H9 (cell line): ENCODE data around the gene SLC1A4. TPM values are rescaled to one million over a fixed set of nuclear protein-coding genes. Genes with fewer than 3 reads are reported as not detected.

Experiments
- DNase-seq: peaks from one replicate; pipeline ENCODE4 v3.0.0-alpha.2; 2017
- H2AFZ ChIP-seq: one replicate; pipeline ENCODE4 v1.6.1; 2013; ENCODE audit warnings: mild to moderate bottlenecking, low read length, control low read depth, moderate library complexity
- H2AK5ac ChIP-seq: 2 replicates; pipeline ENCODE4 v1.6.1; 2013; ENCODE audit warnings: low read length, control low read depth, mixed read lengths; ENCODE audit not compliant: insufficient read length
- H2BK120ac ChIP-seq: one replicate; pipeline ENCODE4 v1.6.1; 2013; ENCODE audit warnings: low read depth, mild to moderate bottlenecking, low read length, control low read depth, inconsistent platforms; ENCODE audit not compliant: poor library complexity, severe bottlenecking
- H2BK12ac ChIP-seq: 2 replicates; pipeline ENCODE4 v1.6.1; 2013; ENCODE audit warnings: low read length, control low read depth, mixed read lengths, low read depth; ENCODE audit not compliant: insufficient read length
- H2BK15ac ChIP-seq: 2 replicates; pipeline ENCODE4 v1.6.1; 2013; ENCODE audit warnings: low read depth, low read length, control low read depth
- H2BK20ac ChIP-seq: one replicate; pipeline ENCODE4 v1.6.1; 2013; ENCODE audit warnings: low read depth, mild to moderate bottlenecking, low read length, control low read depth, inconsistent platforms; ENCODE audit not compliant: poor library complexity, severe bottlenecking
- H2BK5ac ChIP-seq: 2 replicates; pipeline ENCODE4 v1.6.1; 2013; ENCODE audit warnings: low read length, control low read depth, mixed read lengths; ENCODE audit not compliant: insufficient read length
- H3K14ac ChIP-seq: 2 replicates; pipeline ENCODE4 v1.6.1; 2013; ENCODE audit warnings: low read length, control low read depth; ENCODE audit not compliant: insufficient read depth
- H3K18ac ChIP-seq: 2 replicates; pipeline ENCODE4 v1.6.1; 2013; ENCODE audit warnings: low read depth, mild to moderate bottlenecking, mixed read lengths, low read length, control low read depth; ENCODE audit not compliant: insufficient read length
- H3K23ac ChIP-seq: 2 replicates; pipeline ENCODE4 v1.6.1; 2013; ENCODE audit warnings: low read length, control low read depth, mixed read lengths, low read depth; ENCODE audit not compliant: insufficient read length
- H3K23me2 ChIP-seq: 2 replicates; pipeline ENCODE4 v1.6.1; 2013; ENCODE audit warnings: low read depth, mild to moderate bottlenecking, mixed read lengths, low read length, control low read depth; ENCODE audit not compliant: insufficient read length, poor library complexity, severe bottlenecking
- H3K27ac ChIP-seq: 2 replicates; pipeline ENCODE4 v1.5.1; 2013; ENCODE audit warnings: low read length, control low read depth, mixed read lengths, low read depth; ENCODE audit not compliant: insufficient read length
- H3K27me3 ChIP-seq: 2 replicates; pipeline ENCODE4 v1.6.1; 2013; ENCODE audit warnings: low read length, control low read depth, inconsistent platforms; ENCODE audit not compliant: insufficient read depth
- H3K4ac ChIP-seq: 2 replicates; pipeline ENCODE4 v1.6.1; 2013; ENCODE audit warnings: low read depth, mild to moderate bottlenecking, control low read depth, inconsistent platforms, low read length, moderate library complexity
- H3K4me1 ChIP-seq: 2 replicates; pipeline ENCODE4 v1.6.1; 2013; ENCODE audit warnings: low read length, control low read depth, inconsistent platforms; ENCODE audit not compliant: insufficient read depth
- H3K4me2 ChIP-seq: 2 replicates; pipeline ENCODE4 v1.6.1; 2013; ENCODE audit warnings: low read length, control low read depth, mixed read lengths; ENCODE audit not compliant: insufficient read length, insufficient read depth
- H3K56ac ChIP-seq: 2 replicates; pipeline ENCODE4 v1.6.1; 2013; ENCODE audit warnings: low read depth, mild to moderate bottlenecking, mixed read lengths, low read length, control low read depth; ENCODE audit not compliant: insufficient read length
- H3K79me1 ChIP-seq: 2 replicates; pipeline ENCODE4 v1.6.1; 2013; ENCODE audit warnings: low read depth, mild to moderate bottlenecking, moderate library complexity, low read length, control low read depth, inconsistent platforms; ENCODE audit not compliant: insufficient read depth, poor library complexity, severe bottlenecking
- H3K79me2 ChIP-seq: 2 replicates; pipeline ENCODE4 v1.6.1; 2013; ENCODE audit warnings: low read length, control low read depth, inconsistent platforms; ENCODE audit not compliant: insufficient read depth
- H3K9ac ChIP-seq: 2 replicates; pipeline ENCODE4 v1.6.1; 2013; ENCODE audit warnings: low read length, control low read depth, mixed read lengths; ENCODE audit not compliant: insufficient read length; ENCODE audit errors: extremely low read depth
- H3K9me3 ChIP-seq: one replicate; pipeline ENCODE4 v1.6.1; 2013; ENCODE audit warnings: low read depth, low read length, inconsistent platforms; ENCODE audit not compliant: control insufficient read depth
- H3T11ph ChIP-seq: one replicate; pipeline ENCODE4 v1.6.1; 2013; ENCODE audit warnings: mild to moderate bottlenecking, low read length, control low read depth, inconsistent platforms
- H4K20me1 ChIP-seq: one replicate; pipeline ENCODE4 v1.6.1; 2013; ENCODE audit not compliant: control insufficient read depth, insufficient read length, insufficient read depth
- H4K5ac ChIP-seq: 2 replicates; pipeline ENCODE4 v1.6.1; 2013; ENCODE audit warnings: low read depth, mild to moderate bottlenecking, mixed read lengths, low read length, control low read depth; ENCODE audit not compliant: insufficient read length
- H4K8ac ChIP-seq: replicated peaks from 2 replicates; pipeline ENCODE4 v1.6.1; 2013; ENCODE audit warnings: low read length, control low read depth, mixed read lengths, low read depth; ENCODE audit not compliant: insufficient read length
- H4K91ac ChIP-seq: 2 replicates; pipeline ENCODE4 v1.6.1; 2013; ENCODE audit warnings: low read depth, mild to moderate bottlenecking, moderate library complexity, mixed read lengths, low read length, control low read depth; ENCODE audit not compliant: insufficient read length
- H3K27ac Mint-ChIP-seq, 3 experiments: 2 replicates in 2 of 3; 3 replicates in 1 of 3; pipeline ENCODE4 v1.8.0; 2020 to 2021; ENCODE audit warnings: mixed read lengths in 3 of 3, mild to moderate bottlenecking in 1 of 3, moderate library complexity in 1 of 3
- H3K27me3 Mint-ChIP-seq: 2 replicates; pipeline ENCODE4 v1.8.0; 2021; ENCODE audit warnings: low read depth, mild to moderate bottlenecking, moderate library complexity, mixed read lengths
- H3K36me3 Mint-ChIP-seq, 3 experiments: 2 replicates in 2 of 3; 3 replicates in 1 of 3; pipeline ENCODE4 v1.8.0; 2020 to 2021; ENCODE audit warnings: low read depth in 3 of 3, mixed read lengths in 3 of 3; ENCODE audit not compliant: insufficient read depth in 1 of 3
- H3K4me1 Mint-ChIP-seq, 2 experiments: 2 replicates each; pipeline ENCODE4 v1.8.0; 2020; ENCODE audit warnings: mixed read lengths in 2 of 2
- H3K4me3 Mint-ChIP-seq, 2 experiments: 2 replicates in 1 of 2; 3 replicates in 1 of 2; pipeline ENCODE4 v1.8.0; 2020 to 2021; ENCODE audit warnings: mild to moderate bottlenecking in 2 of 2, mixed read lengths in 2 of 2, moderate library complexity in 1 of 2
- H3K9me3 Mint-ChIP-seq, 2 experiments: 2 replicates in 1 of 2; 3 replicates in 1 of 2; pipeline ENCODE4 v1.8.0; 2020; ENCODE audit warnings: mild to moderate bottlenecking in 2 of 2, mixed read lengths in 2 of 2, moderate library complexity in 1 of 2
- WGBS: extraction: QIAGEN DNeasy Blood & Tissue Kit; methylation state at CpG from one replicate; pipeline ENCODE4 v1.1.7; 2013; ENCODE audit warnings: missing lambda C conversion rate, low lambda C conversion rate, mixed read lengths; ENCODE audit not compliant: insufficient read length; ENCODE audit errors: extremely low coverage; 5-methylcytosine and 5-hydroxymethylcytosine counted together
- total RNA-seq: library from RNA; stranded (reverse); gene quantifications from 2 replicates; pipeline ENCODE4 v1.2.1, GENCODE V29; 2021
- TF ChIP-seq, protein P1 (sequence below): fragments of 200-600 bp; sonication (generic); conservative IDR thresholded peaks from 3 replicates; pipeline ENCODE4 v1.8.0; 2021; ENCODE audit warnings: antibody characterized with exemption, mild to moderate bottlenecking

The SLC1A4 gene
- total RNA-seq, 1 experiment from 2014 or later = 1.9 TPM

DNA sequence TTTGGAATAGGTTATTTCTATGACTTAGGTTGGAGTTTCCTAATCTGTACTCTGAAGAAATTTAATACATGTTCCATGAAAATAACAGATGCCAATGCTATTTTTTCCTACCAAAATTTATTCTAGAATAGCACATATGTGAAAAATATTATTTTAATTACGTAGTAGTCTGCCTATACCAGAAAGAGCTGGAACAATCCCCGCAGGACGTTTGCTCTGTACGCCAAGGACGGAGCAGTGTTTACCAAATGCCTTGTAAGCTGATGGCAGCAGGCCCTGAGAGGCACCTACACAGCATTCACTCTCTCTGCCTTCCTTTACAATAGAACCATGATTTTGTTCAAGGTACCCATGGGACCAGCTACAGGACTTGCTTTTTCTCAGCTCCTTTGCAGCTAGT, 16.8 kb upstream of the SLC1A4 start:
- Histone ChIP-seq H3K56ac (no peak overlapping the region), H3K27ac (no peak overlapping the region), H3K14ac (no peak overlapping the region), H3K18ac (no peak overlapping the region), H4K20me1 (no peaks in the 10 kb centered on the region), H2BK5ac (no peak overlapping the region), H3K4me2 (no peak overlapping the region), H3K79me2 (no peaks in the 10 kb centered on the region), H3K27me3 (no peaks in the 10 kb centered on the region), H2BK15ac (no peak overlapping the region), H4K91ac (no peak overlapping the region), H2BK20ac (no peak overlapping the region), H2AFZ (no peak overlapping the region), H3K23me2 (no peaks in the 10 kb centered on the region), H2BK12ac (no peak overlapping the region), H3K4me1 (peaks cover 7% of the 10 kb centered on the region), H3T11ph (no peak overlapping the region), H3K79me1 (no peaks in the 10 kb centered on the region), H3K9ac (no peak overlapping the region), H2BK120ac (no peak overlapping the region), H4K8ac (no peak overlapping the region), H4K5ac (no peak overlapping the region), H3K4ac (no peak overlapping the region), H3K9me3 (no peaks in the 10 kb centered on the region), H2AK5ac (peak overlapping the region; percentile 41), H3K23ac (no peak overlapping the region)
- H3K27me3 Mint-ChIP-seq = no peaks in the 10 kb centered on the region
- WGBS = no CpG with 5 or more reads among the region's 5 CpGs
- H3K36me3 Mint-ChIP-seq = no peaks in the 10 kb centered on the region; a peak in 1 of 7 replicates
- no peak overlapping the region for H3K27ac Mint-ChIP-seq
- no peak for DNase-seq
- no peak overlapping the region for H3K4me3 Mint-ChIP-seq
- H3K4me1 Mint-ChIP-seq = peaks cover 8 to 12% of the 10 kb centered on the region in 2 experiments
- TF ChIP-seq, protein P1, sequence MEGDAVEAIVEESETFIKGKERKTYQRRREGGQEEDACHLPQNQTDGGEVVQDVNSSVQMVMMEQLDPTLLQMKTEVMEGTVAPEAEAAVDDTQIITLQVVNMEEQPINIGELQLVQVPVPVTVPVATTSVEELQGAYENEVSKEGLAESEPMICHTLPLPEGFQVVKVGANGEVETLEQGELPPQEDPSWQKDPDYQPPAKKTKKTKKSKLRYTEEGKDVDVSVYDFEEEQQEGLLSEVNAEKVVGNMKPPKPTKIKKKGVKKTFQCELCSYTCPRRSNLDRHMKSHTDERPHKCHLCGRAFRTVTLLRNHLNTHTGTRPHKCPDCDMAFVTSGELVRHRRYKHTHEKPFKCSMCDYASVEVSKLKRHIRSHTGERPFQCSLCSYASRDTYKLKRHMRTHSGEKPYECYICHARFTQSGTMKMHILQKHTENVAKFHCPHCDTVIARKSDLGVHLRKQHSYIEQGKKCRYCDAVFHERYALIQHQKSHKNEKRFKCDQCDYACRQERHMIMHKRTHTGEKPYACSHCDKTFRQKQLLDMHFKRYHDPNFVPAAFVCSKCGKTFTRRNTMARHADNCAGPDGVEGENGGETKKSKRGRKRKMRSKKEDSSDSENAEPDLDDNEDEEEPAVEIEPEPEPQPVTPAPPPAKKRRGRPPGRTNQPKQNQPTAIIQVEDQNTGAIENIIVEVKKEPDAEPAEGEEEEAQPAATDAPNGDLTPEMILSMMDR = no peak
- no peaks in the 10 kb centered on the region for H3K9me3 Mint-ChIP-seq
